Type B pancreatic cell (in vitro differentiated cells): ENCODE measurements around the gene PPP1R13B. TPM values are rescaled to one million over a fixed set of nuclear protein-coding genes. Genes with fewer than 3 reads are reported as not detected.
A peak's percentile ranks its signal among the peaks of the same experiment; 100 is the strongest.

Source experiments
- DNase-seq: peaks from one replicate; pipeline ENCODE4 v3.0.0; 2021; ENCODE audit warnings: mixed read lengths; ENCODE audit not compliant: unreplicated experiment; ENCODE audit errors: extremely low spot score
- H3K27ac Mint-ChIP-seq: 2 replicates; pipeline ENCODE4 v1.8.0; 2021; ENCODE audit warnings: mild to moderate bottlenecking, mixed read lengths
- H3K27me3 Mint-ChIP-seq: 2 replicates; pipeline ENCODE4 v1.8.0; 2021; ENCODE audit warnings: mixed read lengths
- H3K36me3 Mint-ChIP-seq: 2 replicates; pipeline ENCODE4 v1.8.0; 2021; ENCODE audit warnings: mixed read lengths
- H3K4me1 Mint-ChIP-seq: one replicate; pipeline ENCODE4 v1.8.0; 2021; ENCODE audit warnings: mixed read lengths; ENCODE audit not compliant: unreplicated experiment
- H3K4me3 Mint-ChIP-seq: 2 replicates; pipeline ENCODE4 v1.8.0; 2021; ENCODE audit warnings: mild to moderate bottlenecking, mixed read lengths
- H3K9me3 Mint-ChIP-seq: 2 replicates; pipeline ENCODE4 v1.8.0; 2021; ENCODE audit warnings: mixed read lengths
- total RNA-seq: library from RNA; stranded (reverse); gene quantifications from 2 replicates; pipeline ENCODE4 v1.2.1, GENCODE V29; 2021; ENCODE audit warnings: low replicate concordance
- TF ChIP-seq, protein P1 (sequence below): fragments of 200-600 bp; sonication (generic); conservative IDR thresholded peaks from 2 replicates; pipeline ENCODE4 v1.5.0; 2021; ENCODE audit warnings: antibody characterized with exemption, mild to moderate bottlenecking

The PPP1R13B gene
- total RNA-seq, 1 donor from 2014 or later, result 20.4 TPM

DNA sequence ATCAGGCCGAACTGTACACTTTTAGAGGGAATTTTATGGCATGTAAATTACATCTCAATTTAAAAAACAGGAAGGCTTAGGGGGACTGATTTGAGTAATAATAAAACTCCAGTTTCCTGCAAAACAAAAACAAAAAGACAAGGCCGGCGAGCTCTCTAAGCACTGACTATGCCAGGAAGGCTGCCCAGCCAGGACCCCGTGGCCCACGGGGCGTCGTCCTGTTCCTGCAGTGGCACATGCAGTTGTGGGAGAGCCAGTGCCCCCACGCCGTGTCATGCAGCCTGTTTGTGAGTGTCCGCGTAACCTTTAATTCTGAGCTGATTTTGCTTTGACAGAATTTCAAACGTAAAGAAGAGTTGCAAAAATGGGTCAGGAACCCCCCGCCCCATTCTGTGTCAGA, 142.7 kb downstream of the PPP1R13B start:
- Mint-ChIP-seq H3K9me3 (no peaks in the 10 kb centered on the region), H3K4me3 (no peak overlapping the region), H3K4me1 (peaks cover 12% of the 10 kb centered on the region), H3K27me3 (no peaks in the 10 kb centered on the region), H3K36me3 (peaks cover 9% of the 10 kb centered on the region), H3K27ac (peak overlapping the region; percentile 23)
- DNase-seq, result no peak
- TF ChIP-seq, protein P1, sequence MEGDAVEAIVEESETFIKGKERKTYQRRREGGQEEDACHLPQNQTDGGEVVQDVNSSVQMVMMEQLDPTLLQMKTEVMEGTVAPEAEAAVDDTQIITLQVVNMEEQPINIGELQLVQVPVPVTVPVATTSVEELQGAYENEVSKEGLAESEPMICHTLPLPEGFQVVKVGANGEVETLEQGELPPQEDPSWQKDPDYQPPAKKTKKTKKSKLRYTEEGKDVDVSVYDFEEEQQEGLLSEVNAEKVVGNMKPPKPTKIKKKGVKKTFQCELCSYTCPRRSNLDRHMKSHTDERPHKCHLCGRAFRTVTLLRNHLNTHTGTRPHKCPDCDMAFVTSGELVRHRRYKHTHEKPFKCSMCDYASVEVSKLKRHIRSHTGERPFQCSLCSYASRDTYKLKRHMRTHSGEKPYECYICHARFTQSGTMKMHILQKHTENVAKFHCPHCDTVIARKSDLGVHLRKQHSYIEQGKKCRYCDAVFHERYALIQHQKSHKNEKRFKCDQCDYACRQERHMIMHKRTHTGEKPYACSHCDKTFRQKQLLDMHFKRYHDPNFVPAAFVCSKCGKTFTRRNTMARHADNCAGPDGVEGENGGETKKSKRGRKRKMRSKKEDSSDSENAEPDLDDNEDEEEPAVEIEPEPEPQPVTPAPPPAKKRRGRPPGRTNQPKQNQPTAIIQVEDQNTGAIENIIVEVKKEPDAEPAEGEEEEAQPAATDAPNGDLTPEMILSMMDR, result no peak

DNA sequence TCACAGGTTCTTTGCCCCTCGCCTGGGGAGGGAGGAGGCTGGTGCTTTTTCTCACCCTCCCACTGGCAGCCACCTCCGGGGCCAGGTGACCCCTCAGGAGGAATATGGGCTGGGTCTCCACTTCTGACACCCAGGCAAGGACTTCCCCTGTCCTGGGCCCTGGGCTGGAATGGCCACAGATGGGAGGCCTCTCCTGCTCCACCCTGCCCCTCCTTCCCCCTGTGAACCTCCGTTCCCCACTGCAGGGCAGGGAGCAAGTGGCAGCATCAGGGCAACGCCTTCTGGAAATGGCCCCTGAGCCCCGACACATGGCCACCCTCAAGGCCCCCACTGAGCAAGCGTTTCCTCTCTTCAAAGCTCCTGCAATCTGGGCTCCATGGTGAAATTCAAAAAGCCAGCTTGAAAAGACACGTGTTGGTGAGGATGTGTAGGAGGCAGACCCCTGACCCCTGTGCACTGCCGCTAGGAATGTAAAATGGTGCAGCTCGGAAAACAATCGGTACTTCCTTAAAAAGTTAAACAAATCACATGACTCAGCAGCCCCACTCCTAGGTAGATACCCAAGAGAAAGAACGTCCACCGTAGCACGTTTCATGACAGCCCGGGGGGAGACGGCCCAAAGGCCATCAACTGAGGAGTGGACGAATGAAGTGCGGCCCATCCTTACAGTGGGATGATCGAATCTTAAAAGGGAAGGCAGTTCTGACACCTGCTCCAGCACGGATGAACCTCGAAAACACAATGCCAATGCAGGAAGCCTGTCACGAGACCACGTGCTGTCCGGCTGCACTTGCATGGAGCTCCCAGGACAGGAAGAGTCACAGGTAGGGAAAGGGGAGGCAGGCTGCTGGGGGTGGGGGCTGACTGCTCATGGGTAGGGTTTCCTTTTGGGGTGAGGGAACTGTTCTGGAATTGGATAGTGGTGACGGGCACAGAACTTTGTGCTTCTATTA, 143.7 kb downstream of the PPP1R13B start:
- H3K9me3 Mint-ChIP-seq, result no peaks in the 10 kb centered on the region
- H3K4me3 Mint-ChIP-seq, result no peak overlapping the region
- H3K27me3 Mint-ChIP-seq, result no peaks in the 10 kb centered on the region
- DNase-seq, result no peak
- TF ChIP-seq, protein P1, result no peak
- H3K27ac Mint-ChIP-seq, result peak overlapping the region; percentile 76
- H3K4me1 Mint-ChIP-seq, result peaks cover 12% of the 10 kb centered on the region
- H3K36me3 Mint-ChIP-seq, result peaks cover 6% of the 10 kb centered on the region

DNA sequence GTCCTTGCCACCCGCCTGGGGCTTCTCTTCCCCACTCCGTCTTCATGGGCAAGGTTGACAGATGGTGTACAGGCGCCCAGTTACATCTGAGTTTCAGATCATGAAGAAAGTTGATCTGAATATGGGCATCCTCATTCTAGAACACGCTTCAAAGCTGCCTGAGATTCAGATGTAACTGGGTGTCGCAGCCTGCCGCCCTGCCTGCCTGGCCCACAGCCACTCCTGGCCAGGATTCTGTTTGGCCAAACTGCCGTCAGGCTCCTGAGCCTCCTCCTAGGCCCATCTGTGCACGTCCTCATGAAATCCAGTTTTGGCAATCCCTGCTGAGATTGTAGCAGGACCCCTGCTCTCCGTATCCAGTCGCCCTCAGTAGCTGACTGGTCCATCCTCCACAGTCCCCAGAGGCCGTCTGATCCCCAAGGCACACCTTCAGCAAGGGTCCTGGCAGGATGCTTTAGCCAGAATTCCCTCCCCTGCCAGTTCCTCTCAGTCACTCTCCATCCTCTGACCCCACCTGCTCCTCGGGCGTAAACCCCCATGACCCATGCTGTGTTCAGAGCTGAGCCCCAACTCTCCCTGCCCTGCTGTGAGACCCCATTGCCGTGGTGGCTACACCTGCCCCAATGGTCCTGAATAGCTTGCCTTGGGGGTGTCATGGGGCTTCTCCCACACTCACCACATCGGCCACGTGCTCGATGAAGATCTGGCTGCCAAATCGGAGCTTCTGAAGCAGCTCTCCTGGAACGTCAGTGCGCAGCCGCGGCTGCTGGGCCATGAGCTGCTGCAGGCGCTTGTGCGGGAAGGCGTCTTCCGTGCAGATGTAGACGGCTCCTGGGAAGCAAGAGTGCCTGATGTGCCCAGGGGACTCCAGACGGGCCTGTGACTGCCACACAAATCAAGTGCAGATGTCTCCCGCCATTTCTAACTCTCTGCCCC, 144.6 kb downstream of the PPP1R13B start:
- peaks cover 6% of the 10 kb centered on the region for H3K36me3 Mint-ChIP-seq
- no peak overlapping the region for H3K27ac Mint-ChIP-seq
- TF ChIP-seq, protein P1, result no peak
- H3K4me1 Mint-ChIP-seq, result peaks cover 12% of the 10 kb centered on the region
- H3K9me3 Mint-ChIP-seq, result no peaks in the 10 kb centered on the region
- H3K4me3 Mint-ChIP-seq, result no peak overlapping the region
- no peak for DNase-seq
- no peaks in the 10 kb centered on the region for H3K27me3 Mint-ChIP-seq

DNA sequence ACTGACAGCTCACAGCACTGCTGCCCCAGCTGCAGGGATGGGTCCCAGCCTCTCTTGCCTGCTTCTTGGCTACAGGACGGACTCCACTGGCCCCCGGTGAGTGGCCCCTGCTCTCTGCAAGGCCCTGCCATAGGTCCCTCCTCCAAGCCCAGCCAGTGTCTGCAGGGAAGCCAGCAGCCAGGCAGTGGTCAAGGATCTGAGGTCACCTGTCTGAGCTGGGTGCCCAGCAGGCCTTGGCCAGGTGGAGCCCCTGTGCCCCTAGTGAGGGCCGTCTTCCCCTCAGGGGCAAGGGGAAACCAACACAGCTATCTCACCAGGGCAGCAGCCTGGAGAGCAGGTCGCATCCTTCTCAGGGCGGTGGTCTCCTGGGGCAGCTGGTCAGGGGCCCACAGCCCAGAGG, 145.3 kb downstream of the PPP1R13B start:
- H3K4me3 Mint-ChIP-seq, result no peak overlapping the region
- no peaks in the 10 kb centered on the region for H3K27me3 Mint-ChIP-seq
- H3K27ac Mint-ChIP-seq, result peak overlapping the region; percentile 31
- TF ChIP-seq, protein P1, result no peak
- no peaks in the 10 kb centered on the region for H3K9me3 Mint-ChIP-seq
- peaks cover 6% of the 10 kb centered on the region for H3K36me3 Mint-ChIP-seq
- DNase-seq, result no peak
- peaks cover 16% of the 10 kb centered on the region for H3K4me1 Mint-ChIP-seq

DNA sequence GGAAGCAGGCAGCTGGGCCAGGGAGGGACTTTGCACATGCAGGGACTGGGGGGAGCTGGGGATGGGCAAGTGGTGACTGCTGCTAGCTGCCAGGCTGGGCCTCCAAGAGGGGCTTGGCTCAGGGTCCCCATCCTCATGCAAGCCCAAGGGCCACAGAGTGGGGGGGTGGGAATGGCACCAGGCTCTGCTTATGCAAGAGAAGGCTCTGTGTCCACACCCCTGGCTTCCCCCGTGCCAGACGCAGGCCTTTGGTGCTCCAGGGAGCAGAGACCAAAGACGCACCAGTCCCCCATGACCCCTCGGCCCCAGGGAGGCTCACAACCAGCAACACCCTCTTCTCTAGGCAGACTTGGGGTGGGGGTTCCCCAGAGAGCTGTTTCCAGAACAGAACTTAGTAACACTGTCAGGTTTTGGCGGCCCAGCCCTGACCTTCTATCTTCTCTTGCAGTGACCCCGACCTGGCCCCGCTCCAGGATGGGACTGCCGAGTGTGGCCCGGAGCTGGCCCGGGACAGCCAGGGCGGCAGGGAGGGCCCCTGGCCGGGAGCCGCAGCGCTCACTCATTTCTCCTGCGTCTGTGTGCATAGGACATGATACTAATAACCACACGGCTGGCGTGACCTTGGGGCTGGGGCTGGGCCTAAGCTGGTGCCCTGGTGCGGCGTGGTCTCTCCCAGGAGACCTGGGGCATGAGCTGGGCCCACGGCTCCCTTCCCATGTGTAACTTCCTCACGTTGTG, 146.5 kb downstream of the PPP1R13B start:
- H3K27ac Mint-ChIP-seq, result no peak overlapping the region
- peaks cover 10% of the 10 kb centered on the region for H3K36me3 Mint-ChIP-seq
- DNase-seq, result no peak
- no peak overlapping the region for H3K4me3 Mint-ChIP-seq
- H3K4me1 Mint-ChIP-seq, result peaks cover 27% of the 10 kb centered on the region
- no peaks in the 10 kb centered on the region for H3K9me3 Mint-ChIP-seq
- TF ChIP-seq, protein P1, result no peak
- H3K27me3 Mint-ChIP-seq, result no peaks in the 10 kb centered on the region
